PC-3 (cell line): ENCODE results near the gene DNAJB4. TPM values are rescaled to one million over a fixed set of nuclear protein-coding genes. Genes with fewer than 3 reads are reported as not detected.
"Not testable (repeated sequence)": the region's sequence is repeated elsewhere in the genome, so short reads cannot be mapped to it uniquely, and the experiment has no call there.

Source experiments
- ATAC-seq: fragments of 200-7000 bp; cut with Tn5 transposase; 2 replicates; pipeline ENCODE4 v1.9.1; 2020; ENCODE audit warnings: mild to moderate bottlenecking, moderate library complexity
- BruUV-seq: library from RNA; stranded (reverse); fragments of 400-500 nt; replicated peaks from 2 replicates; lab custom pipeline; 2021; lab: Mats Ljungman, UMichigan
- CTCF ChIA-PET: fragments of 300-600 bp; sonication (Branson Sonifier 250); formaldehyde crosslinking; loops from one replicate; lab custom pipeline; 2022; ENCODE audit warnings: antibody characterized with exemption; lab: Charles Lee
- POLR2A ChIA-PET: fragments of 300-600 bp; sonication (Branson Sonifier 250); formaldehyde crosslinking; loops from one replicate; lab custom pipeline; 2022; ENCODE audit warnings: antibody characterized with exemption; ENCODE audit not compliant: unreplicated experiment; lab: Charles Lee
- DNase-seq: peaks from one replicate; pipeline ENCODE4 v3.0.0-alpha.2; 2015
- H2AFZ ChIP-seq: fragments of 300-600 bp; sonication (generic); 2 replicates; pipeline ENCODE4 v1.6.0; 2016; ENCODE audit warnings: antibody characterized with exemption, low read length
- H3F3A ChIP-seq: fragments of 300-600 bp; sonication (generic); one replicate; pipeline ENCODE4 v1.6.0; 2017; ENCODE audit warnings: antibody characterized with exemption, low read length, control low read depth, mild to moderate bottlenecking; ENCODE audit not compliant: unreplicated experiment
- H3K27ac ChIP-seq: fragments of 300-600 bp; sonication (generic); 2 replicates; pipeline ENCODE4 v1.5.1; 2016; ENCODE audit warnings: mild to moderate bottlenecking, low read length
- H3K27me3 ChIP-seq: fragments of 300-600 bp; sonication (generic); 2 replicates; pipeline ENCODE4 v1.6.1; 2016; ENCODE audit warnings: low read length, mixed read lengths
- H3K36me3 ChIP-seq: fragments of 300-600 bp; sonication (generic); 2 replicates; pipeline ENCODE4 v1.6.1; 2016; ENCODE audit warnings: low read depth, mixed run types, low read length, mixed read lengths
- H3K4me1 ChIP-seq: fragments of 300-600 bp; sonication (generic); 2 replicates; pipeline ENCODE4 v1.5.1; 2016; ENCODE audit warnings: low read length; ENCODE audit not compliant: insufficient read depth
- H3K4me2 ChIP-seq: fragments of 300-600 bp; sonication (generic); 2 replicates; pipeline ENCODE4 v1.6.0; 2016; ENCODE audit warnings: low read length
- H3K4me3 ChIP-seq: fragments of 300-600 bp; sonication (generic); 2 replicates; pipeline ENCODE4 v1.5.1; 2016; ENCODE audit warnings: mild to moderate bottlenecking, low read length, mixed read lengths
- H3K79me2 ChIP-seq: fragments of 300-600 bp; sonication (generic); 2 replicates; pipeline ENCODE4 v1.6.1; 2017; ENCODE audit warnings: low read length, mixed read lengths
- H3K9ac ChIP-seq: fragments of 300-600 bp; sonication (generic); 2 replicates; pipeline ENCODE4 v1.6.0; 2016; ENCODE audit warnings: mild to moderate bottlenecking, low read length
- H3K9me2 ChIP-seq: fragments of 300-600 bp; sonication (generic); replicated peaks from 2 replicates; pipeline ENCODE4 v1.6.1; 2016; ENCODE audit warnings: mixed run types, low read length, mixed read lengths
- H3K9me3 ChIP-seq: fragments of 300-600 bp; sonication (generic); 2 replicates; pipeline ENCODE4 v1.6.1; 2016; ENCODE audit warnings: low read length, mixed read lengths
- H4K20me1 ChIP-seq: fragments of 300-600 bp; sonication (generic); 2 replicates; pipeline ENCODE4 v1.6.1; 2016; ENCODE audit warnings: low read length, mixed read lengths
- EZH2 ChIP-seq: fragments of 300-600 bp; sonication (generic); IDR thresholded peaks from one replicate; pipeline ENCODE4 v1.6.1; 2017; ENCODE audit warnings: antibody characterized with exemption, mild to moderate bottlenecking, low read length; ENCODE audit not compliant: unreplicated experiment
- EZH2phosphoT487 ChIP-seq: fragments of 300-600 bp; sonication (generic); IDR thresholded peaks from 2 replicates; pipeline ENCODE4 v1.6.1; 2018; ENCODE audit warnings: mild to moderate bottlenecking, antibody characterized with exemption, low read length, borderline replicate concordance
- intact Hi-C: fragments of 100-400 bp; cut with micrococcal nuclease; formaldehyde crosslinking; loops from 2 replicates; pipeline ENCODE4 v1.9.0; 2023
- total RNA-seq: library from RNA; depleted of rRNA; stranded (reverse); fragments of >200 nt; gene quantifications from 2 replicates; pipeline ENCODE4 v1.2.3, GENCODE V29; 2014
- TF ChIP-seq, protein P1 (sequence below): fragments of 300-600 bp; sonication (generic); conservative IDR thresholded peaks from 2 replicates; pipeline ENCODE4 v1.5.1; 2017; ENCODE audit warnings: antibody characterized with exemption, low read depth, mild to moderate bottlenecking, low read length

Gene DNAJB4
- total RNA-seq, 1 experiment from 2014 or later, result 4.5 TPM

DNA sequence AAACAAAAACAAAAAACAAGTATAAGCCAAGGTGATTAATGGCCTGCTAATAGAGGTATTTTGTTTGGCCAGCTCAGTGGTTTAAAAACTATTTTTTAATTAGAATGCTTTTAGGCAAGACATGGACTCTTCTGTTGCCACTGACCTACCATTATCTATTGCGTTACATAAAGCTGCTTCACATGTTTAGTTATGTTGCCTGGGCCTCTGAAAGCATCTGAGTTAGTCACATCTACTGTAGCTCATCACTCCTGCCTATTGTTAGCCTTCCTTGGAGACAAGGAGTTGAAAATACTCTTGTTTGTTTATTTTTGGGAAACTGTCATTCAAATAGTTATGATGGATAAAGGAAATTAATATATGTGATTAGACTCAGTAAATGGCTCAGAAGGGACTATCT lies 14.3 kb downstream of the DNAJB4 start:
- CTCF ChIA-PET, result no interaction called here
- intact Hi-C loops, result no loop called here

DNA sequence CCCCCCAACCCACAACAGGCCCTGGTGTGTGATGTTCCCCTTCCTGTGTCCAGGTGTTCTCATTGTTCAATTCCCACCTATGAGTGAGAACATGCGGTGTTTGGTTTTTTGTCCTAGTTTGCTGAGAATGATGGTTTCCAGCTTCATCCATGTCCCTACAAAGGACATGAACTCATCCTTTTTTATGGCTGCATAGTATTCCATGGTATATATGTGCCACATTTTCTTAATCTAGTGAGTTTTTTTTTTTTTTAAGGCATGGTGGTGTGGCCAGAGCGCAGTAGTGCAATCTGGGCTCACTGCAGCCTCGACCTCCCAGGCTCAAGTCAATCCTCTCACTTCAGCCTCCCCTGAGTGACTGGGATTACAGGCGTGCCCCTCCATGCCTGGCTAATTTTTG lies 16.4 kb downstream of the DNAJB4 start:
- intact Hi-C loops, H3K27ac ChIP-seq, H4K20me1 ChIP-seq, H3K79me2 ChIP-seq, ATAC-seq, H3F3A ChIP-seq, H3K9me3 ChIP-seq, DNase-seq, POLR2A ChIA-PET, H3K27me3 ChIP-seq, H3K9me2 ChIP-seq, H2AFZ ChIP-seq, H3K4me3 ChIP-seq, BruUV-seq, H3K4me1 ChIP-seq, CTCF ChIA-PET, H3K4me2 ChIP-seq, H3K36me3 ChIP-seq, H3K9ac ChIP-seq: not testable (repeated sequence)

More for the DNA sequence above, 14.3 kb downstream of the DNAJB4 start:
- Histone ChIP-seq H3K36me3 (no peaks in the 10 kb centered on the region), H3K9me3 (no peaks in the 10 kb centered on the region), H3K9me2 (no peaks in the 10 kb centered on the region), H3K27ac (no peak overlapping the region), H4K20me1 (no peaks in the 10 kb centered on the region), H3K4me3 (no peak overlapping the region), H3K4me1 (no peaks in the 10 kb centered on the region), H3K79me2 (no peaks in the 10 kb centered on the region), H3K4me2 (no peak overlapping the region), H3K9ac (no peak overlapping the region), H2AFZ (no peak overlapping the region), H3F3A (no peaks in the 10 kb centered on the region), H3K27me3 (no peaks in the 10 kb centered on the region)
- POLR2A ChIA-PET, result no interaction called here
- no TSS peak for BruUV-seq
- no peak for ATAC-seq
- no peak for DNase-seq
- TF ChIP-seq EZH2phosphoT487, result no peak
- TF ChIP-seq, protein P1, sequence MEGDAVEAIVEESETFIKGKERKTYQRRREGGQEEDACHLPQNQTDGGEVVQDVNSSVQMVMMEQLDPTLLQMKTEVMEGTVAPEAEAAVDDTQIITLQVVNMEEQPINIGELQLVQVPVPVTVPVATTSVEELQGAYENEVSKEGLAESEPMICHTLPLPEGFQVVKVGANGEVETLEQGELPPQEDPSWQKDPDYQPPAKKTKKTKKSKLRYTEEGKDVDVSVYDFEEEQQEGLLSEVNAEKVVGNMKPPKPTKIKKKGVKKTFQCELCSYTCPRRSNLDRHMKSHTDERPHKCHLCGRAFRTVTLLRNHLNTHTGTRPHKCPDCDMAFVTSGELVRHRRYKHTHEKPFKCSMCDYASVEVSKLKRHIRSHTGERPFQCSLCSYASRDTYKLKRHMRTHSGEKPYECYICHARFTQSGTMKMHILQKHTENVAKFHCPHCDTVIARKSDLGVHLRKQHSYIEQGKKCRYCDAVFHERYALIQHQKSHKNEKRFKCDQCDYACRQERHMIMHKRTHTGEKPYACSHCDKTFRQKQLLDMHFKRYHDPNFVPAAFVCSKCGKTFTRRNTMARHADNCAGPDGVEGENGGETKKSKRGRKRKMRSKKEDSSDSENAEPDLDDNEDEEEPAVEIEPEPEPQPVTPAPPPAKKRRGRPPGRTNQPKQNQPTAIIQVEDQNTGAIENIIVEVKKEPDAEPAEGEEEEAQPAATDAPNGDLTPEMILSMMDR, result no peak
- TF ChIP-seq EZH2, result no peak

DNA sequence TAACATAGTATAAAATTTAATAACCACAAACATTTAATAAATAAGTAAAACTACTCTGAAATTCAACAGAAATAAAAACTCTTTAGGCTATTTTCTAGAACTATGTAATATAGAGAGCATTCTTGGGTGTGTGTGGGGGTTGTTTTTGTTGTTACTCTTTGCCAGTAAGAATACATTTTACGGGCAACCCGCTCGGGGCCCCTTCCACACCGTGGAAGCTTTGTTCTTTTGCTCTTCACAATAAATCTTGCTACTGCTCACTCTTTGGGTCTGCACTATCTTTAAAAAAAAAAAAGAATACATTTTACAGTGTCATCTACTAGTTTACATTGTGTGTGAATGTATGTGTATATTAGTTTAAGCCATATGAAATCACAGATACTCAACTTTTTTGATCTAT lies 25.1 kb downstream of the DNAJB4 start:
- no peaks in the 10 kb centered on the region for H4K20me1 ChIP-seq
- H3F3A ChIP-seq, result no peaks in the 10 kb centered on the region
- H2AFZ ChIP-seq, result no peak overlapping the region
- no peak for TF ChIP-seq EZH2
- TF ChIP-seq EZH2phosphoT487, result no peak
- TF ChIP-seq, protein P1, result no peak
- no peak overlapping the region for H3K9ac ChIP-seq
- H3K79me2 ChIP-seq, result no peaks in the 10 kb centered on the region
- ChIA-PET POLR2A (no interaction called here), CTCF (no interaction called here)
- intact Hi-C loops, result no loop called here
- no peaks in the 10 kb centered on the region for H3K27me3 ChIP-seq
- no peak overlapping the region for H3K27ac ChIP-seq
- no peak overlapping the region for H3K4me2 ChIP-seq
- no peak overlapping the region for H3K4me3 ChIP-seq
- no peaks in the 10 kb centered on the region for H3K9me2 ChIP-seq
- DNase-seq (no peak), ATAC-seq (no peak)
- H3K36me3 ChIP-seq, result no peaks in the 10 kb centered on the region
- H3K4me1 ChIP-seq, result no peaks in the 10 kb centered on the region
- BruUV-seq, result no TSS peak
- no peaks in the 10 kb centered on the region for H3K9me3 ChIP-seq
